HG03175 (cell line): ENCODE data around the gene AIG1.

ENCODE experiments used
- ATAC-seq: cut with Tn5 transposase; IDR thresholded peaks from one replicate; pipeline ENCODE4 v1.9.1; 2021; ENCODE audit warnings: mild to moderate bottlenecking, moderate library complexity; ENCODE audit not compliant: unreplicated experiment

The AIG1 gene

GRCh38 chr6:143192766-143193165, 132.1 kb downstream of the AIG1 start:
- ATAC-seq: no peak

GRCh38 chr6:143193571-143194094, 132.9 kb downstream of the AIG1 start:
- no peak for ATAC-seq

GRCh38 chr6:143194095-143194589, 133.5 kb downstream of the AIG1 start:
- ATAC-seq: no peak

- no peak for ATAC-seq
These were observed 134.7 kb downstream of the AIG1 start for GRCh38 chr6:143195349-143195845.

GRCh38 chr6:143196525-143197225, 136.0 kb downstream of the AIG1 start:
- ATAC-seq: no peak

DNA sequence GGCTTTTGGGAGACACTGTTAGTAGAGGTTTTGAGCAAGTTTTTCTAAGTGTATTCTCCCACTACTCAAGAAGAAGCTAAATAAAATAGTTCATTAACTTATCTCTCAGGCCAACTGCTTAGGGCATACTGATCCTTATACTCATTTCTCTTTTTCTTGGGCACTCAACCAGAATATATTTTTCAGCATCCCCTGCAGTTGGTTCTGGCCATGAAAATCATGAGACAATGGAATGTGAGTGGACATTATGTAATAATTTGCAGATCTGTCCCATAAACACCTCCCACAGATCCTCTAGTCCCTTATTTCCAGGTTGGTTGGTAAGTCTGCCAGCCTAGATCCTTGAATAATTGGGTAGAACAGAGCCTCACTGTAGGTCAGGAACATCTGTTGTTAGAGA, 136.7 kb downstream of the AIG1 start:
- no peak for ATAC-seq

GRCh38 chr6:143198312-143198711, 137.6 kb downstream of the AIG1 start:
- no peak for ATAC-seq

DNA sequence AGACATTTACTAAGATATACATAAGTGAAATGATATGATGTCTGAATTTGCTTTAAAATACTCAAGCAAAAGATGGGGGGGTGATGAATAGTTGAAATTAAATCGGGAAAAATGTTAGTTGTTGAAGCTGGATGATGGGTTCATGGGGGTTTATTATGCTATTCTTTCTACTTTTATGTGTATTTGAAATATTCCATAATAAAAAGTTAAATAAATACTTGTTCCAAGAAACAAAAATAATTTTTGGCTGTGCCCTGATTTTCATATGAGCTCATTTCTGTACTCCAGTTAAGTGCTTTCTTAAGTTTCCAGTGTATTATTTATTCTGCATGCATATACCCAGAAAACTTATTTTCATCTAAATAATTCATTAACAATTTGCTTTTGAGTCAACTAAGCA, 138.6 kb downstream of the AIG1 start:
- no peak for ATAC-seq

DNA sequence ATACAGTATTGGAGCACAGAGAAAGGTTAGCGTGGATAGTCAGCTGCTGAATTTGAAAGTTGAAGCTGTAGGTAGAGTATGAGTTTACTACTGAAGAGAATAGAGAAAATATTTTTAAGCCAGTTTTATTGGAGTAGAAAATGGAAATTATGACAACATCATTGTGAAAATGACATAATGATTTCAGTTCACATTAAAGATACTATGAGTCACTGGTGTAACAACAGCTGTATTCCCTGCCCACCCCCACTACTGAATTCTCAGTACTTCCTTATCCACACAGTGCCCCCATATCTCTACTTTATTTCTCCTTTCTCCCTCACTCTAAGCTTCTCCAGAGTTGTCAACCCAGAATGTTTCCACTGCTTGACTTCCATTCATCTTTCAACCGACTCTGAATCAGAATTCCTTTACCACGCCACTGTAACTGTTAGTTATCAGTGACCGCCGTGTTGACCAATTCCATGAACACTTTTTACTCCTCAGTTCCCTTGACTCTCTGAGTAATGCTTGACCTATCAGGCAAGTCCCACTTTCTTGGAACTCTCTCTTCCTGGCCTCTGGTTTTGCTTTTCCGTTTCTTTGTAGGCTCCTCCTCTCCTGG, 139.6 kb downstream of the AIG1 start:
- no peak for ATAC-seq

DNA sequence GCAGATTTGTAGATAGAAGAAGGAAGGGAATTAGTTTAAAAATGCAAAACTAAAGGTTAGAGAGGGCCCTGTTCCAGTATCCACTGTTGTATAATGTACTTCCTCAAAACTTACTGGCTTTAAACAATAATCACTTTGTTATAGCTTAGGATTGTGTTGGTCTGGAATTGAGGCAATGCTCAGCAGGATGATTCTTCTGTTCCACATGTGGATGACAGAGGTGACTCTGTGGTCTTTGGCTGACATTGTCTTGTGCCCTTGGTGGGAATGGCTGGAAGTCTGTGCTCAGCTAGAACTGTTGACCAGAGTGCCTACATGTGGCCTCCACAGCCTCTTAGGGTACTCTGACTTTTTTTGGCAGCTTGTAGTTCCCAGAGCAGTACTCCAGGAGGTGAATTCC, 143.4 kb downstream of the AIG1 start:
- ATAC-seq: no peak

GRCh38 chr6:143205131-143205535, 144.4 kb downstream of the AIG1 start:
- ATAC-seq: no peak

- ATAC-seq: no peak
These were observed 144.9 kb downstream of the AIG1 start for GRCh38 chr6:143205585-143205984.

DNA sequence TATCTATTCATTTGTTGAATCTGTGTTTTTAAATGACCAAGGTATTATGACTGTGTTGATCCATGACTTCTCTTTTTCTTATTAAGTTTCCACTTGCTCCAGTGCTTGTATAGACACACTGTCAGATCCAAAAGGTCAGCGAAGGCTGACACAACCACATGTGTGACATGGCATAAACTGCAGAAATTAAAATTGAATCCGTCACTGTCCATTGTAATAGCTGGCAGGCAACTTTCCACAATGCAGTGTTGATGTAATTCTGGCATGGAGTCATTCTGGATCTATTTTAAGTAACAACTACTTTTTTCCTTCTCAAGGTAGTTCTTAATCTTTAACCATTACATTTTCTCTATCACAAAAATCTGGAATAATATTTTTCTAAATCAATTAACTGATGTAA, 145.3 kb downstream of the AIG1 start:
- no peak for ATAC-seq

DNA sequence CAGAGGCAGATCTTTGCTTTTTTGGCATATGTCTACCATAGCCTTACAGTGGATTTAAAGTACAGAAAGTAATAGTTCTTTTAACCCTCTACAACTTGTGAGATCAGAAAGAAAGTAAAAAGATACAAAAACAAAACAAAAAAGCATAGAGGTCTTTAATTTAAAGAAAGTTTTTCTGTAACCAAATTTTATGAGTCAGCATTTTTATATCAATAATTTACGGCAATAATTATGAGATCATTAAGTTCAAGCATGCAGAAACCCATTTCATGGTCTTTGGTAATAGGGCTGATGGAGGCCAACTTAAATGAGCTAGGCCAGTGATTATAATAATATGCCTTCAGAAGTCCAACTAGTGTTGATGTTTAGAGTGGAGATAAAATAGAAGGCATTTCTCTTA, 145.9 kb downstream of the AIG1 start:
- no peak for ATAC-seq

DNA sequence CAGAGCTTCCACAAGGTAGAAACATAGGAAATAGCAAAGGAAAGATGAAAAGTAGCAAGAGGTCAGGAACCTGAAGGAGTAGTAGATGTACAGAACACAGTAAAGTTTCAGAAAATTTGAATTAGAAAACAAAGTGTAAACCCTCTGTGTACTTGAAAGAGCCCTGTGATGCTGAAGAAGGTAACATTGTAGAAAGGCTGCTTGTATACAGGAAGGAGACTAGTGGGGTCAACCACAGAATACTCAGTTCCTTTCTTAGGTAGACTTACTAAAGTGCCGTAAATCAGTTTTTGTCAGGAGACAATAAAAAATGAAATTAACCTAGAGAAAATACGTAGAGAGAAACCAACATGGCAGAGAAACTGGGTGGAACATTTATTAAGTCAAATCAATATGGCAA, 149.7 kb downstream of the AIG1 start:
- no peak for ATAC-seq

GRCh38 chr6:143213859-143214376, 153.2 kb downstream of the AIG1 start:
- no peak for ATAC-seq

DNA sequence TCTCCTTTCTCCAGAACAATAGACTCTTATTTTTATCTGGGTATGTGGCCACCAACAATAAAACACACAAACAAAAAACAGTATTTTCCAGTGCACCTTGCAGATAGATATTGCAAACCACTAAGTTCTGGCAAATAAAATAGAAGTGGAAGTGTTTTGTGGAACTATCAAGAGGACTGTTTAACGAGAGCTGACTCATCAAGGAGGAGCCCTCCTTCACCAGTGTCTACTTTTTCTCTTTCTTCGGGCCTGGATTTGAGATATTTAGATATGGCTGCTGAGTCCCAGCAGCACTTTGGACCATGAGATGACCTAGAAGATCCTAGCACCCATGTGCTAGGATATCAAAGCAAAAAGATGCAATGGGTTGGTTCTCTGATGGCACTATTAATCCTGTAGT, 154.7 kb downstream of the AIG1 start:
- ATAC-seq: no peak

DNA sequence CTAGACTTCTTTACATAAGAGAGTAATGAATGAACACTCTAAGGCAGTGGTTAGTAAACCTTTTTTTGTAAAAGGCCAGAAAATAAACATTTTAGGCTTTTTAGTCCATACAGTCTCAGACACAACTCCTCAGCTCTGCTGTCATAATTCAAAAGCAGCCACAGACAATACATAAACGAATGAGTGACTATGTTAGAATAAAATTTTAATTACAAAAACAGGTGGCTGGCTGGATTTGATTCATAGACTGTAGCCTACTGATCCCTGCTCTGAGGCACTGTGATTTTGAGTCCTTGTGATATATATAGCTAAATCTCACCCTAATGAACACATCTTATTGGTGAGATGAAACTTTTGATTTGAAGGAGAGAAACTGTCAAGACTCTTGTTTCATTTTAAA, 155.1 kb downstream of the AIG1 start:
- ATAC-seq: no peak

DNA sequence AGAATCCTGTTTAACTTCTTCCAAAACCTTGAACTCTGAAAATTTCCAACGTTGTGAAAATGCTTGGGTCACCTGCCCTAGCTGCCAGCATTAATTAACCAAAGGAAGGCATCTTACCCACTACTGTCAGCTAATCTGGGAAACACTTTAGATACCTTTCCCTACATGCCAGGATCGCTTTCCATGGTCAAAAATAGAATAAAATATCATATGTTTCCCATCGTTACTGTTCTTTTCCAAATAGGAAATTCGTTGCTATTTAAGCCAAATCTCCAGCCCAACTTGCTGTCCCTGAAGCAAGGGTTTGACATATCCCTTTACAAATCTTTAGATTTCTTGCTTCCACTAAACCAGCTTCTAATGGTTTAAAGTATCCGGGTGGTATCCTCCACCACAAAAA, 157.5 kb downstream of the AIG1 start:
- no peak for ATAC-seq

DNA sequence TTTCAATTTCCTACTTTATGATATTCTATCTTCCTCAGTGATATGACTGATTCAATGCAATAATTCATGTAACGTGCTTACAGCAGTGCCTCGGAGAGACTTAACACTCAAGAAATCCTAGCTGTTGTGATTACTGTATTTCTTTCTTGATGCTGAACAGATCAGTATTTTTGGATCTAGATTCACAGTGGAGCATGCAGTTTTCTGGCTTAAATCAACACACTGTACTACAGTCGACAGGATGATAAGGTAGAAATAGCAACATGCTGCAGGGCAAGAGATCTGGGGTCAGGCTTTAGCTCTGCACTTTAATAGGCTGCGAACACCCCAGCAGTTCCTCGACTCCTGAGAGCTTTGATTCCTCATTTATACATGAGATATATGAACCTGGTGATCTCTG, 161.0 kb downstream of the AIG1 start:
- ATAC-seq: no peak

GRCh38 chr6:143222310-143222709, 161.6 kb downstream of the AIG1 start:
- ATAC-seq: no peak

- ATAC-seq: no peak
These were observed 162.1 kb downstream of the AIG1 start for GRCh38 chr6:143222801-143223231.
